Left colon (tissue), 2 donors: ENCODE data around the gene FBXW12. TPM values are rescaled to one million over a fixed set of nuclear protein-coding genes. Genes with fewer than 3 reads are reported as not detected.

Experiments used
- ATAC-seq: fragments of 200-7000 bp; cut with Tn5 transposase; one replicate; pipeline ENCODE4 v1.9.1; 2020; ENCODE audit warnings: mild to moderate bottlenecking, moderate library complexity
- DNase-seq, 2 donors: peaks; one replicate each; pipeline ENCODE4 v3.0.0-alpha.2; 2020
- intact Hi-C, 2 donors: fragments of 100-400 bp; cut with DNase I in 1 of 2; cut with micrococcal nuclease in 1 of 2; formaldehyde crosslinking; loops; one replicate each; pipeline versions ENCODE4 v1.11.2 to v1.14.0; 2022; cut with DNase I, micrococcal nuclease
- total RNA-seq, 2 donors: library from RNA; stranded (reverse); fragmentation: NEBNext Ultra II Directional; extraction: Animal tissue kit (Norgen Biotek cat#: 25700); gene quantifications; one replicate each; pipeline ENCODE4 v1.2.1, GENCODE V29; 2021
- donor health status: DM: no; HTN: no; CAD: no.
- donor health status: DM: yes; HTN: yes; CAD: no.

Gene FBXW12
- total RNA-seq, 2 donors from 2014 or later, result not detected

- ATAC-seq (peak; percentile 74), DNase-seq (peak; percentile 75 to 76)
- intact Hi-C loops, result no loop called here
Observed at GRCh38 chr3:48428572-48429316, 56.7 kb downstream of the FBXW12 start.

GRCh38 chr3:48429317-48429959 lies 57.4 kb downstream of the FBXW12 start:
- intact Hi-C loops, result no loop called here
- peak; percentile 84 for DNase-seq
- ATAC-seq, result peak; percentile 46

GRCh38 chr3:48429960-48430707 lies 58.1 kb downstream of the FBXW12 start, which contains the start of gene PLXNB1:
TSS of gene PLXNB1 (minus strand) at chr3:48430086. CDS start at chr3:48424611, 5,475 bp downstream.
- ATAC-seq (peak; percentile 46), DNase-seq (peak; percentile 82 to 93)
- intact Hi-C loops, result no loop called here

- DNase-seq, result no peak
- no peak for ATAC-seq
- intact Hi-C loops, result no loop called here
Observed at GRCh38 chr3:48430708-48431101, 58.7 kb downstream of the FBXW12 start.

GRCh38 chr3:48431224-48432029 lies 59.4 kb downstream of the FBXW12 start:
- DNase-seq (no peak), ATAC-seq (no peak)
- intact Hi-C loops, result no loop called here

- intact Hi-C loops, result no loop called here
- ATAC-seq (peak; percentile 17), DNase-seq (no peak)
Observed at GRCh38 chr3:48432411-48433371, 60.7 kb downstream of the FBXW12 start.

- intact Hi-C loops, result no loop called here
- DNase-seq, result peak; percentile 68 to 86
- ATAC-seq, result peak; percentile 70
Observed at GRCh38 chr3:48433472-48434118, 61.6 kb downstream of the FBXW12 start.

GRCh38 chr3:48434591-48435222 lies 62.7 kb downstream of the FBXW12 start:
- ATAC-seq (peak; percentile 13), DNase-seq (peak in 1 of 2 donors; percentile 61)
- intact Hi-C loops, result loop anchor here in 1 of 2 donors (5.0 kb wide), 1 partner anchor 32 kb away; no protein-coding TSS in a partner anchor

- DNase-seq (no peak), ATAC-seq (no peak)
- intact Hi-C loops, result loop anchor here in 1 of 2 donors (5.0 kb wide), 1 partner anchor 33 kb away; no protein-coding TSS in a partner anchor
Observed at GRCh38 chr3:48435223-48435595, 63.2 kb downstream of the FBXW12 start.

GRCh38 chr3:48435774-48436476 lies 63.9 kb downstream of the FBXW12 start:
- ATAC-seq, result peak; percentile 35

GRCh38 chr3:48436477-48436787 lies 64.4 kb downstream of the FBXW12 start:
- intact Hi-C loops, result loop anchor here in 1 of 2 donors (5.0 kb wide), 1 partner anchor 34 kb away; no protein-coding TSS in a partner anchor
- ATAC-seq (no peak), DNase-seq (no peak)

More at GRCh38 chr3:48435774-48436476, 63.9 kb downstream of the FBXW12 start:
- intact Hi-C loops, result loop anchor here in 1 of 2 donors (5.0 kb wide), 1 partner anchor 34 kb away; no protein-coding TSS in a partner anchor
- DNase-seq, result peak; percentile 79 to 92

- DNase-seq, result no peak
- no peak for ATAC-seq
Observed at GRCh38 chr3:48436855-48437254, 64.8 kb downstream of the FBXW12 start.

GRCh38 chr3:48437812-48438211 lies 65.8 kb downstream of the FBXW12 start:
- DNase-seq, result no peak
- no peak for ATAC-seq
- intact Hi-C loops, result loop anchor here in 1 of 2 donors (5.0 kb wide), 1 partner anchor 36 kb away; no protein-coding TSS in a partner anchor

More at GRCh38 chr3:48436855-48437254, 64.8 kb downstream of the FBXW12 start:
- intact Hi-C loops, result loop anchor here in 1 of 2 donors (5.0 kb wide), 1 partner anchor 35 kb away; no protein-coding TSS in a partner anchor

- intact Hi-C loops, result loop anchor here in 1 of 2 donors (5.0 kb wide), 1 partner anchor 38 kb away; no protein-coding TSS in a partner anchor
- DNase-seq (peak; percentile 99), ATAC-seq (peak; percentile 93)
Observed at GRCh38 chr3:48439820-48440589, 68.0 kb downstream of the FBXW12 start, which contains the start of the genes CCDC51 and TMA7. TSS of gene CCDC51 (minus strand) at chr3:48440119. CDS start at chr3:48435128, 4,991 bp downstream. TSS of gene TMA7 (plus strand) at chr3:48440257. CDS start at chr3:48440297, 40 bp downstream.

GRCh38 chr3:48440590-48440958 lies 68.6 kb downstream of the FBXW12 start:
- no peak for DNase-seq
- ATAC-seq, result peak; percentile 28
- intact Hi-C loops, result no loop called here
